ENCODE data around the gene PRSS36.

PRSS36 gene

GRCh38 chr16:31117384-31118222, 32.3 kb downstream of the PRSS36 start, which contains the start of gene KAT8:
TSS of gene KAT8 (plus strand) at chr16:31117664. CDS start at chr16:31117682, 18 bp downstream.
- peak; percentile 96 for DNase-seq (ENCODE audit: low read depth)
- no peak for TF ChIP-seq CTCF (IDR thresholded peaks at IDR 0.05; ENCODE audit: control insufficient read depth, extremely low read depth, insufficient read depth)
- H3K4me3 ChIP-seq (ENCODE audit: low read depth, low read length), result peak within 1 kb of the TSS; percentile 71

- no peak for TF ChIP-seq CTCF (IDR thresholded peaks at IDR 0.05; ENCODE audit: control insufficient read depth, extremely low read depth, insufficient read depth)
- H3K4me3 ChIP-seq (ENCODE audit: low read depth, low read length), result no peak overlapping the region
- no peak for DNase-seq (ENCODE audit: low read depth)
Observed at GRCh38 chr16:31114468-31114867, 35.4 kb downstream of the PRSS36 start.

GRCh38 chr16:31113121-31114120, 36.4 kb downstream of the PRSS36 start:
- TF ChIP-seq CTCF (IDR thresholded peaks at IDR 0.05; ENCODE audit: control insufficient read depth, extremely low read depth, insufficient read depth), result no peak
- DNase-seq (ENCODE audit: low read depth), result no peak
- no peak overlapping the region for H3K4me3 ChIP-seq (ENCODE audit: low read depth, low read length)

GRCh38 chr16:31112711-31113110, 37.2 kb downstream of the PRSS36 start:
- H3K4me3 ChIP-seq (ENCODE audit: low read depth, low read length), result no peak overlapping the region
- no peak for TF ChIP-seq CTCF (IDR thresholded peaks at IDR 0.05; ENCODE audit: control insufficient read depth, extremely low read depth, insufficient read depth)
- DNase-seq (ENCODE audit: low read depth), result no peak

- no peak for TF ChIP-seq CTCF (IDR thresholded peaks at IDR 0.05; ENCODE audit: control insufficient read depth, extremely low read depth, insufficient read depth)
- DNase-seq (ENCODE audit: low read depth), result no peak
- no peak overlapping the region for H3K4me3 ChIP-seq (ENCODE audit: low read depth, low read length)
Observed at GRCh38 chr16:31111881-31112466, 37.9 kb downstream of the PRSS36 start.

All from LNCaP clone FGC (cell line).